Heart right ventricle (tissue), 16 donors: ENCODE measurements around the gene CD177. TPM values are rescaled to one million over a fixed set of nuclear protein-coding genes. Genes with fewer than 3 reads are reported as not detected.

Source experiments
- ATAC-seq, 8 donors: fragments of 200-7000 bp; cut with Tn5 transposase; one replicate each; pipeline ENCODE4 v1.9.1; 2020; ENCODE audit warnings: mild to moderate bottlenecking in 8 of 8, moderate library complexity in 8 of 8, moderate number of reproducible peaks in 1 of 8
- DNase-seq, 2 donors: peaks; one replicate each; pipeline ENCODE4 v3.0.0-alpha.2; 2020
- H3K27ac ChIP-seq, 10 donors: fragments of 200-600 bp; sonication (generic) in 2 of 10; one replicate each; pipeline versions ENCODE4 v1.5.0 to v1.8.0; 2020 to 2022; ENCODE audit warnings: mild to moderate bottlenecking in 3 of 10
- H3K27me3 ChIP-seq, 7 donors: fragments of 200-600 bp; one replicate each; pipeline ENCODE4 v1.8.0; 2021 to 2022; ENCODE audit warnings: mild to moderate bottlenecking in 2 of 7
- H3K36me3 ChIP-seq, 9 donors: fragments of 200-600 bp; sonication (generic) in 1 of 9; one replicate each; pipeline versions ENCODE4 v1.5.0 to v1.8.0; 2020 to 2022; ENCODE audit warnings: mild to moderate bottlenecking in 2 of 9
- H3K4me1 ChIP-seq, 9 donors: fragments of 200-600 bp; sonication (generic) in 1 of 9; one replicate each; pipeline versions ENCODE4 v1.5.0 to v1.8.0; 2020 to 2022; ENCODE audit warnings: mild to moderate bottlenecking in 4 of 9
- H3K4me3 ChIP-seq, 10 donors: fragments of 200-600 bp; sonication (generic) in 2 of 10; one replicate each; pipeline versions ENCODE4 v1.5.0 to v1.8.0; 2020 to 2022; ENCODE audit warnings: mild to moderate bottlenecking in 7 of 10, moderate library complexity in 2 of 10
- H3K9me3 ChIP-seq, 11 donors: fragments of 200-600 bp in 10 of 11; sonication (generic) in 2 of 11; one replicate each; pipeline versions ENCODE4 v1.5.0 to v1.8.0; 2013 to 2022; ENCODE audit warnings: mild to moderate bottlenecking in 2 of 11, control low read depth in 1 of 11, moderate library complexity in 1 of 11
- WGBS, 2 donors: extraction: QIAGEN DNeasy Blood & Tissue Kit; methylation state at CpG; one replicate each; pipeline ENCODE4 v1.1.7; 2013; ENCODE audit warnings: inconsistent platforms in 1 of 2; 5-methylcytosine and 5-hydroxymethylcytosine counted together
- intact Hi-C, 10 donors: fragments of 100-400 bp; cut with DNase I; formaldehyde crosslinking; loops; one replicate each; pipeline versions ENCODE4 v1.11.1 to v1.14.2; 2022
- polyA plus RNA-seq, 2 donors: library from polyadenylated mRNA; stranded (reverse); fragments of 200-250 nt; gene quantifications; one replicate each; pipeline ENCODE4 v1.2.3, GENCODE V29; 2013
- total RNA-seq, 10 donors: library from RNA; stranded (reverse); fragmentation: NEBNext Ultra II Directional in 3 of 10; extraction: Animal tissue kit (Norgen Biotek cat#: 25700) in 3 of 10; gene quantifications; one replicate each; pipeline versions ENCODE4 v1.2.1 to v1.2.4, GENCODE V29; 2021 to 2023
- TF ChIP-seq, protein P1 (sequence below), 9 donors: fragments of 200-600 bp; sonication (generic) in 2 of 9; IDR thresholded peaks; one replicate each; pipeline versions ENCODE4 v1.5.0 to v1.8.0; 2021 to 2022; ENCODE audit warnings: antibody characterized with exemption in 9 of 9, mild to moderate bottlenecking in 5 of 9, moderate library complexity in 1 of 9
- donor health status: Arrhythmogenic right ventricular cardiomyopathy.
- donor health status: ischemic (EF 13 %, LVEDD 7.1; RV severe dilation, severe dysfunction).
- donor health status: healthy with polysubstance abuse.
- donor health status: DM: no; HTN: yes; CAD: no.
- donor health status: DM: no; HTN: no; CAD: no.
- donor health status: ischemic (EF 25% LVEDD 6.9; RV normal size, moderate dysfunction).
- donor health status: ischemic (EF 25% LVEDD 5.7; RV mildly dilated, moderate dysfunction).
- donor health status: healthy.
- donor health status: DM: yes; HTN: yes; CAD: no.
- donor health status: Ischemic cardiomyopathy.
- donor health status: ischemic (EF 35%, LVEDD 5.7; RV mildly dilated, moderate dysfunction).
- donor health status: nonischemic (EF 11% LVEDD 7.7; RV severe dilation, severe dysfunction).
- donor health status: DM: yes; HTN: yes; CAD: no.
- donor health status: PGD.
- donor health status: ischemic (EF 29% LVEDD 5.4; RV normal size, mild dysfunction).
- donor health status: nonischemic (EF 23%, LVEDD 6.1; RV moderate dilation, normal function).

Gene CD177
- total and polyA plus RNA-seq, 12 donors: 0.07 to 0.56 (median 0.54) TPM; not detected in 7

DNA sequence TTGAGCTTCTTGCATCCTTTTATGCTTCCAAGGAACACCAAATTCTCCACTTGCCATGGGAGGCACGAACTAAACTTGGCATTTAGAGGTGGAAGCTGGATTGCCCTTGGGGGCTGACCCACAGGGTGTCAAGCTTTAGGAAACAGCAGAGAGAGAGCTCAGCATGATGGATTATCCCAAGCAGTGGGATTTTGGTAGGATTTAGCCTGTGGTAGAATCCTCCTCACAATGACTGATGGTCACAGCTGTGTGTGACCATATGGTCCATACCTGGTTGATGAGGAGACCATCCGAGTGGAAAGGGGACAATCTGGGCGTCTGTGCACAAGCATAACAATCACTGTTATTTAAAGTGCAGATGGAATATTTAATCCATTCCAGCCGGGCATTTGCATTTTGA is 44.0 kb upstream of the CD177 start:
- peaks cover 0 to 45% (median 12%) of the 10 kb centered on the region in 7 donors for H3K27me3 ChIP-seq
- TF ChIP-seq, protein P1, sequence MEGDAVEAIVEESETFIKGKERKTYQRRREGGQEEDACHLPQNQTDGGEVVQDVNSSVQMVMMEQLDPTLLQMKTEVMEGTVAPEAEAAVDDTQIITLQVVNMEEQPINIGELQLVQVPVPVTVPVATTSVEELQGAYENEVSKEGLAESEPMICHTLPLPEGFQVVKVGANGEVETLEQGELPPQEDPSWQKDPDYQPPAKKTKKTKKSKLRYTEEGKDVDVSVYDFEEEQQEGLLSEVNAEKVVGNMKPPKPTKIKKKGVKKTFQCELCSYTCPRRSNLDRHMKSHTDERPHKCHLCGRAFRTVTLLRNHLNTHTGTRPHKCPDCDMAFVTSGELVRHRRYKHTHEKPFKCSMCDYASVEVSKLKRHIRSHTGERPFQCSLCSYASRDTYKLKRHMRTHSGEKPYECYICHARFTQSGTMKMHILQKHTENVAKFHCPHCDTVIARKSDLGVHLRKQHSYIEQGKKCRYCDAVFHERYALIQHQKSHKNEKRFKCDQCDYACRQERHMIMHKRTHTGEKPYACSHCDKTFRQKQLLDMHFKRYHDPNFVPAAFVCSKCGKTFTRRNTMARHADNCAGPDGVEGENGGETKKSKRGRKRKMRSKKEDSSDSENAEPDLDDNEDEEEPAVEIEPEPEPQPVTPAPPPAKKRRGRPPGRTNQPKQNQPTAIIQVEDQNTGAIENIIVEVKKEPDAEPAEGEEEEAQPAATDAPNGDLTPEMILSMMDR (IDR thresholded peaks at IDR 0.05): no peak
- H3K4me3 ChIP-seq: no peak overlapping the region
- WGBS, 2 donors: 60 to 67% methylated on average over 4 of the region's 4 CpGs
- DNase-seq: no peak
- no peak overlapping the region for H3K27ac ChIP-seq
- intact Hi-C loops: no loop called here
- no peaks in the 10 kb centered on the region for H3K9me3 ChIP-seq
- ATAC-seq: no peak
- H3K36me3 ChIP-seq: no peaks in the 10 kb centered on the region
- no peaks in the 10 kb centered on the region for H3K4me1 ChIP-seq

DNA sequence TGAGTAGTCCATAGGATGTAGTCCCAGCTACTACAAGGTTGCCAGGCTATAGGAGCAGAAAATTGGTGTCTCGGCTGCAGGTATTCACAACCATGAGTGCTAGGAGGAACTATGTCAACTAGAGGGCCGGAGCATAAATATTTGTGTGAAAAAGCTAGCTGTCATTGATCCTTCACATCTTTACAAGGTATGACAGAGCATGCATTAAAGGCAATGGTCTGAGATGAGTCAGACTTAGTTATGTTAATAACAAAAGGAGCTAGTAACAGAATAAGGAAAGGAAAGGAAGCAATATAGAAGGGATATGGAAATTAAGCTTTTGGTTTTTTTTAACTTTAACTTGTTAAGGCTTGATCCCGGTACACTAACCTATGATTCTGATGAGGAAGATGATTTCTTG is 43.3 kb upstream of the CD177 start:
- no peaks in the 10 kb centered on the region for H3K9me3 ChIP-seq
- ATAC-seq (no peak), DNase-seq (no peak)
- TF ChIP-seq, protein P1 (IDR thresholded peaks at IDR 0.05): no peak
- WGBS, 2 donors: 78 to 79% methylated on average over 3 of the region's 3 CpGs
- intact Hi-C loops: no loop called here
- H3K36me3 ChIP-seq: no peaks in the 10 kb centered on the region
- H3K4me1 ChIP-seq: no peaks in the 10 kb centered on the region
- H3K4me3 ChIP-seq: no peak overlapping the region
- peaks cover 0 to 45% (median 12%) of the 10 kb centered on the region in 7 donors for H3K27me3 ChIP-seq
- H3K27ac ChIP-seq: no peak overlapping the region

DNA sequence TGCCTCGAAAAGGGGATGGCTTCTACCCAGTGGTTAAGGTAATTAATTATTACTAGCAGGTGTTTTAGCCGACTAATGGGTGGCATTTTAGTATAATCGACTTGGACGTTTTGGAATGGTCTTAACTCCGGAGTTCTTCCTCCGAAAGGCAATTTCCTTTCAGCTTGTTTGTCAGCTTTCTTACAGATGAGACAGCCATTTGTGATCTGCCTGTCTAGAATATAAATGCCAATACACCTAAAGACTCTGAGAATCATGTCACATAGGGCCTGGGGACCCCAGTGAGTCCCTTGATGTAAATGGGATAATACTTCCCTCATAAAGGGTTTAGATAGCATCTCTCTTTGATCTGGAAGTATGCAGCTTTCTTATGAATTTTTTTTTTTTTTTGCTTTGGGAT is 42.2 kb upstream of the CD177 start:
- Histone ChIP-seq H3K4me3 (no peak overlapping the region), H3K4me1 (no peaks in the 10 kb centered on the region), H3K9me3 (no peaks in the 10 kb centered on the region), H3K36me3 (no peaks in the 10 kb centered on the region), H3K27ac (no peak overlapping the region), H3K27me3 (peaks cover 0 to 46% (median 12%) of the 10 kb centered on the region in 7 donors)
- TF ChIP-seq, protein P1 (IDR thresholded peaks at IDR 0.05): no peak
- 77 to 79% methylated on average over 6 of the region's 6 CpGs for WGBS, 2 donors
- DNase-seq: no peak
- ATAC-seq: no peak
- intact Hi-C loops: no loop called here

DNA sequence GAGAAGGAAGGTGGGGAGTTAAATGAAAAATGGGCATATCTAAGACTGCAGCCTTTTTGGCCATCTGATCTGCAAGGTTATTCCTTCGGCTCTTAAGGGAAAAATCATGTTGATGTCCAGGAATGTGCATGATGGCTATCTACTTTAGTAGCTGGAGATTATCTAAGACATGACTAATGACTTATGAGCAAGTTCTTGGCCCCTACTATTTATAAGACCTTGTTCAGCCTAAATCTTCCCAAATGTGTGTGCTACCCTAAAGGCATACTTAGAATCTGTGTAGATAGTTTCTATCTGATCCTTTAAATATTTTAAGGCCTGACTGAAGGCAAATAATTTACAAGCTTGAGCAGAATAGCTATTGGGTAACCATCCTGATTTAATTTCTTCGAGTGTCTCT is 41.8 kb upstream of the CD177 start:
- Histone ChIP-seq H3K27me3 (peaks cover 0 to 44% (median 10%) of the 10 kb centered on the region in 7 donors), H3K4me1 (no peaks in the 10 kb centered on the region), H3K27ac (no peak overlapping the region), H3K4me3 (no peak overlapping the region), H3K9me3 (no peaks in the 10 kb centered on the region), H3K36me3 (no peaks in the 10 kb centered on the region)
- intact Hi-C loops: no loop called here
- 68 to 77% methylated on average over 2 of the region's 2 CpGs for WGBS, 2 donors
- DNase-seq (no peak), ATAC-seq (no peak)
- TF ChIP-seq, protein P1 (IDR thresholded peaks at IDR 0.05): no peak
